ENCODE data around the gene TTC31.

The TTC31 gene

GRCh38 chr2:74488643-74489481 lies 6.0 kb downstream of the TTC31 start:
- DNase-seq: no peak

GRCh38 chr2:74489906-74490305 lies 7.0 kb downstream of the TTC31 start:
- DNase-seq: no peak

GRCh38 chr2:74491648-74492544 lies 9.0 kb downstream of the TTC31 start:
- no peak for DNase-seq

GRCh38 chr2:74493546-74493945 lies 10.7 kb downstream of the TTC31 start:
- no peak for DNase-seq

GRCh38 chr2:74495440-74495839 lies 12.6 kb downstream of the TTC31 start:
- no peak for DNase-seq

- no peak for DNase-seq
These were observed 14.3 kb downstream of the TTC31 start for GRCh38 chr2:74496997-74497776.

- no peak for DNase-seq
These were observed 15.1 kb downstream of the TTC31 start for GRCh38 chr2:74497777-74498499.

- DNase-seq: peak in 1 of 2 experiments; percentile 12
These were observed 15.8 kb downstream of the TTC31 start for GRCh38 chr2:74498500-74499266.

GRCh38 chr2:74499267-74499939 lies 16.5 kb downstream of the TTC31 start, which contains the start of gene LBX2:
LBX2 (minus strand) TSS chr2:74499603; CDS start chr2:74499537, 66 bp downstream.
- DNase-seq: no peak

- no peak for DNase-seq
These were observed 17.2 kb downstream of the TTC31 start for GRCh38 chr2:74499940-74500577.

- DNase-seq: no peak
These were observed 17.7 kb downstream of the TTC31 start for GRCh38 chr2:74500578-74500946.

- DNase-seq: peak in 1 of 2 experiments; percentile 49
These were observed 18.6 kb downstream of the TTC31 start for GRCh38 chr2:74501335-74502071.

GRCh38 chr2:74502147-74502719 lies 19.4 kb downstream of the TTC31 start:
- no peak for DNase-seq

GRCh38 chr2:74502720-74503505 lies 20.0 kb downstream of the TTC31 start:
- DNase-seq: peak; percentile 5 to 19

GRCh38 chr2:74503506-74504475 lies 20.9 kb downstream of the TTC31 start:
- DNase-seq: no peak

GRCh38 chr2:74504591-74504990 lies 21.7 kb downstream of the TTC31 start:
- no peak for DNase-seq

Measured in NCI-H524 (cell line).